Immature natural killer cell (primary cell): Measurements from ENCODE around the gene TICAM1. TPM values are rescaled to one million over a fixed set of nuclear protein-coding genes. Genes with fewer than 3 reads are reported as not detected.
"Not testable (repeated sequence)": the region's sequence is repeated elsewhere in the genome, so short reads cannot be mapped to it uniquely, and the experiment has no call there.

Source experiments
- DNase-seq, 3 donors: peaks; one replicate each; pipeline ENCODE4 v3.0.0; 2022; ENCODE audit warnings: mixed read lengths in 1 of 3
- H3K27ac Mint-ChIP-seq, 6 donors: one replicate each; pipeline ENCODE4 v1.8.0; 2020; ENCODE audit warnings: mixed read lengths in 6 of 6, mild to moderate bottlenecking in 5 of 6, inconsistent platforms in 4 of 6, moderate library complexity in 3 of 6
- H3K27me3 Mint-ChIP-seq, 3 donors: one replicate each; pipeline ENCODE4 v1.8.0; 2020 to 2021; ENCODE audit warnings: low read depth in 3 of 3, mild to moderate bottlenecking in 3 of 3, mixed read lengths in 3 of 3, moderate library complexity in 3 of 3, inconsistent platforms in 1 of 3
- H3K36me3 Mint-ChIP-seq, 3 donors: one replicate each; pipeline ENCODE4 v1.8.0; 2020; ENCODE audit warnings: mixed read lengths in 3 of 3, inconsistent platforms in 2 of 3, mild to moderate bottlenecking in 2 of 3
- H3K4me1 Mint-ChIP-seq, 2 donors: one replicate each; pipeline ENCODE4 v1.8.0; 2020; ENCODE audit warnings: inconsistent platforms in 2 of 2, mild to moderate bottlenecking in 2 of 2, mixed read lengths in 2 of 2, moderate library complexity in 1 of 2
- H3K4me3 Mint-ChIP-seq, 5 donors: one replicate each; pipeline ENCODE4 v1.8.0; 2020; ENCODE audit warnings: mild to moderate bottlenecking in 5 of 5, mixed read lengths in 5 of 5, inconsistent platforms in 3 of 5, moderate library complexity in 3 of 5
- H3K9me3 Mint-ChIP-seq, 6 donors: one replicate each; pipeline ENCODE4 v1.8.0; 2020; ENCODE audit warnings: mild to moderate bottlenecking in 6 of 6, mixed read lengths in 6 of 6, inconsistent platforms in 4 of 6, moderate library complexity in 3 of 6
- polyA plus RNA-seq, 3 donors: library from polyadenylated mRNA; unstranded; fragments of 300-500 nt; fragmentation: Illumina TruSeq; gene quantifications; one replicate each; pipeline ENCODE4 v1.2.3, GENCODE V29; 2021

Gene TICAM1
- polyA plus RNA-seq, 3 donors from 2014 or later, result 3.3 to 15.7 (median 4.5) TPM

DNA sequence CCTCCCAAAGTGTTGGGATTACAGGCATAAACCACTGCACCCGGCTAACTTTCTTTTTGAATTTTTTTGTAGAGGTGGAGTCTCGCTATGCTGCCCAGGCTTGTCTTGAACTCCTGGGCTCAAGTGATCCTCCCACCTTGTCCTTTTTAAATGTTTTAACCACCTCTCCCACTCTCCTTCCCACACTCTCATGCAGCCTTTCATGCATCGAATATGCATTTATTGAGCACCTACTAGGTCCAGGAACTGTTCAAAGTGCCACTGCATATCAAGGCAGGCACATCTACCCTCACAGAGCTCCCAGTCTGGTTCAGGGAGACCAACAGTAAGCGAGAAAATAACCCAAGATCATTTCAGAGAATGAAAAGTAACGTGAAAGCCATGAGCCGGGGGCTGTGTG, 1.2 kb downstream of the TICAM1 start:
- Mint-ChIP-seq H3K9me3 (no peaks in the 10 kb centered on the region), H3K4me1 (peaks cover 29 to 32% of the 10 kb centered on the region in 2 donors), H3K36me3 (no peaks in the 10 kb centered on the region), H3K27ac (peak overlapping the region; percentile 77 to 95 (median 88)), H3K27me3 (peaks cover 2 to 11% (median 3%) of the 10 kb centered on the region in 3 donors), H3K4me3 (peak overlapping the region; percentile 81 to 92 (median 90))
- DNase-seq, result no peak

DNA sequence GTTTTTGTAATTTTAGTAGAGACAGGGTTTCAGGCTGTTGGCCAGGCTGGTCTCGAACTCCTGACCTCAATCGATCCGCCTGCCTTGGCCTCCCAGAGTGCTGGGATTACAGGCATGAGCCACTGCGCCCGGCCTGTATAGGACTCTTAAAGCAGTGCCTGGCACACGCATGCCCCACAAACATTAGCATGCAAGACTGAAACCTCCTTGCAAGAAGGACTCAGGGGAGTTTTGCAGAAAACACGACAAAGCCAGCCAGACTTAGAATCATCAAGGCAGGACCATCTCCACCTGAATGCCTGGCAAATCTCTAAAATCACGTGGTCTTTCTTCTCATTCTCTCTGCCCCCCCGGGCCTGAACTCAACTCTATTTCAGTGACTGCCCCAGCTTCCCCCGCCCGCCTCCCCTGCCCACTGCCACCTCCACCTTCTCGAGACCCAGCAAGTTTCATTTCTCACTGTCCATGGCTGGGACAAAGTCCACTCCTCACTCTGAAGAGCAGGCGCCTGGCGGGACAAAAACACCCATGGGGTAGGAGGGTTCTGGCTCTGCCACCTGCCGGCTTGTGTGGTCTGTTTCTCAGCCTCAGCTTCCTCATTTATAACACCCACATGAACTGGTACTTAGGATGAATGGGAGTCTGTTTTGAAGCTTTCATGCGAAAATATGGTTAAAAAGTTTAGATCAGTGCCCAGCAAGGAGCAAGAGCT, 2.4 kb downstream of the TICAM1 start:
- Mint-ChIP-seq H3K4me3 (peak overlapping the region; percentile 50 to 75 (median 72)), H3K9me3 (no peaks in the 10 kb centered on the region), H3K4me1 (peaks cover 29 to 32% of the 10 kb centered on the region in 2 donors), H3K27me3 (peaks cover 2 to 11% (median 3%) of the 10 kb centered on the region in 3 donors), H3K36me3 (no peaks in the 10 kb centered on the region), H3K27ac (peak overlapping the region; percentile 53 to 84 (median 78))
- DNase-seq, result peak in 1 of 3 donors; percentile 9

DNA sequence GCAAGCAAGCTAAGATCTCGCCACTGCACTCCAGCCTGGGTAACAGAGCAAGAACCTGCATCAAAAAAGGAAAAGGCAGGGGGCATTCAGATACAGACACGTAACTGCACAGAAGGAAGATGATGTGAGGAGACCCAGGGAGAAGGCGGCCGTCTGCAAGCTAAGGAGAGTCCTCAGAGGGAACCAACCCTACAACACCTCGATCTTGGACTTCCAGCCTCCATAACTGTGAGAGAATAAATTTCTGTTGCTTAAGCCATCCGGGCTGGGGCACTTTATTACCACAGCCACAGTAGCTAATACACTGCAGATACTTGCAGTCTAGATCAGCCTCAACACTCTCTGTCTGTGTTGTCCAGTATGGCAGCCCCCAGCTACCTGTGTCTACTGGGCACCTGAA, 7.9 kb downstream of the TICAM1 start:
- peaks cover 0 to 1% (median 0%) of the 10 kb centered on the region in 3 donors for H3K27me3 Mint-ChIP-seq
- H3K27ac Mint-ChIP-seq, result peak overlapping the region in 2 of 6 donors; percentile 17 to 70
- peaks cover 0 to 3% (median 0%) of the 10 kb centered on the region in 3 donors for H3K36me3 Mint-ChIP-seq
- peaks cover 4 to 5% of the 10 kb centered on the region in 2 donors for H3K4me1 Mint-ChIP-seq
- no peaks in the 10 kb centered on the region for H3K9me3 Mint-ChIP-seq
- no peak for DNase-seq
- no peak overlapping the region for H3K4me3 Mint-ChIP-seq

DNA sequence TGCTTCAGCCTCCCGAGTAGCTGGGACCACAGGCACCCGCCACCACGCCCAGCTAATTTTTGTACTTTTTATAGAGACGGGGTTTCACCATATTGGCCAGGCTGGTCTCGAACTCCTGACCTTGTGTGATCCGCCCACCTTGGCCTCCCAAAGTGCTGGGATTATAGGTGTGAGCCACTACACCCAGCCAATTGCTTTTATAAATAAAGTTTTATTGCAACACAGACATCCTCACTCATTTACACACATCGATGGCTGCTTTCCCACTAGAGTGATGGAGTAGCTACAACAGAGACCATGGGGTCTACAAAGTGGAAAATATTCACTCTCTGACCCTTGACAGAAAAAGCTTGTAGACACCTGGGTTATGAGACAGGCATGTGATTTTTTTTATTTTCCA, 9.2 kb downstream of the TICAM1 start:
- H3K9me3 Mint-ChIP-seq, DNase-seq, H3K4me1 Mint-ChIP-seq, H3K36me3 Mint-ChIP-seq, H3K27ac Mint-ChIP-seq, H3K4me3 Mint-ChIP-seq, H3K27me3 Mint-ChIP-seq: not testable (repeated sequence)

DNA sequence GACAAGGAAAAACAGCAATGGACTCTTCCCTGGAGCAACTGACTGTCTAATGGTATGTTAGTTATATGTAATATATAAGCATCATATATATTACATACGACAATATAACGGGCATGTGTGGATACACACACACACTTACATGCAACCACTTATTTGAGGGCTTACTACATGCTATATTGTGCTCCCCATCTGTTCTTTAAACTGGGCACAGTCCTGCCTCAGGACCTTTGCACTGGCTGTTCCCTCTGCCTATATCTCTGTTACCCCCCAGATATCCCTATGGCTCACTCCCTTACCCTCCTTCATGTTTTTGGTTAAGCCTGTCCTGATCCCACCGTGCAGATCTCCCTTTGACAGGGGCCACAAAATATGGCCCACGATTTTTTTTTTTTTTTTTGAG, 10.2 kb downstream of the TICAM1 start:
- Mint-ChIP-seq H3K36me3 (peaks cover 0 to 3% (median 0%) of the 10 kb centered on the region in 3 donors), H3K27ac (no peak overlapping the region), H3K4me1 (peaks cover 0 to 2% of the 10 kb centered on the region in 2 donors), H3K9me3 (no peaks in the 10 kb centered on the region), H3K27me3 (peaks cover 0 to 3% (median 0%) of the 10 kb centered on the region in 3 donors), H3K4me3 (no peak overlapping the region)
- DNase-seq, result no peak

DNA sequence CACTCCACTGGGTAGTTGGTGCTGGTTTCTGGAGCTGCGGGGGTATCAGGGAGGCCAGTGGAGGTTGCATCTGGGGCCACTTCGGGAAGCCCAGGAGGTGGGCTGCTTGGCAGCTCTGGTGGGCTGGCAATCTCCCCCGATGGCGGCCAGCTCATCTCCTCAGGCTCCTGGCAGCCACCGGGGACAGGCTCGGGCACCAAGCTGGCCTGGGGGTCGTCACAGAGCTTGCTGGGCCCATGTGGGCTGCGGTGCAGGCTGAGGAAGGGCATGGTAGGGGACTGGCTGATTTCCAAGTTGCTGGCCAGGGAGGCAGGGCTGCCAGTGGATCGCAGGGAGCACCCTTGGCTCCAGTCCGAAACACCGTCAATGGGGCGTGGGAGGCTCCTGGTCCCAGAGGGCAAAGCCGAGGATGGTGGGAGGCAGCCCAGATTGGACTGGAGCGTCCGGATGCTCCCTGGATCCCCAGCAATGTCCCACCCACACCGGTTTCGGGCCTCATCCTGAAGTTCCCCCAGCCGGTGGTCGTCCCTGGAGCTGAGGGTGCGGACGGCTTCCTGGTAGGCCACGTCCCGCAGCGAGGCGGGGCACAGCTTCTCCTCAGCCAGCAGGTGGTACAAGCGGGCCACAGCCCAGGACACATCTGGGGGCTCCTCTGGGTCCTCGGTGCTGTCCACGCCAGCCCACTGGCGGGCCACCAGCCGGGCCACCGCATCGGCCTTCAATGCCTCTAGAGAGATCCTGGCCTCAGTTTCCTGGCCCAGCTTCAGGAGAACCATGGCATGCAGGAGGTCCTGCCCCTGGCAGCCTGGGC, 13.8 kb downstream of the TICAM1 start:
- Mint-ChIP-seq H3K9me3 (no peaks in the 10 kb centered on the region), H3K27me3 (peaks cover 0 to 3% (median 0%) of the 10 kb centered on the region in 3 donors), H3K4me1 (peaks cover 14% of the 10 kb centered on the region in 2 donors), H3K36me3 (peaks cover 0 to 3% (median 0%) of the 10 kb centered on the region in 3 donors), H3K4me3 (no peak overlapping the region), H3K27ac (no peak overlapping the region)
- DNase-seq, result no peak

DNA sequence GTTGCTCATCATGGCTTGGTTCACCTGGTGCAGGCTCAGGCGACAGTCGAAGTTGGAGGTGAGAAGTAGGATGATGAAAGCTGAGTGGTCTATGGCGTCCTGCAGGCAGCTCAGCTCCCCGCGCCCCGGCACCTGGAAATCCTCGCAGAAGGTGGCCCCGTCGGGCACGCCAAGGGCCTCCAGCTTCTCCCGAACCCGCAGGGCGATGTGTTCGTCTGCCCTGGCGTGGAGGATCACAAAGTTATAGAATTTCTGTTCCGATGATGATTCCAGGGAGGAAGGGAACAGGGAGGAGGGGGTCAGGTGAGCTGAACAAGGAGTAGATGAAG, 14.6 kb downstream of the TICAM1 start:
- H3K4me1 Mint-ChIP-seq, result peaks cover 14% of the 10 kb centered on the region in 2 donors
- H3K36me3 Mint-ChIP-seq, result peaks cover 0 to 3% (median 0%) of the 10 kb centered on the region in 3 donors
- DNase-seq, result no peak
- H3K27ac Mint-ChIP-seq, result no peak overlapping the region
- no peak overlapping the region for H3K4me3 Mint-ChIP-seq
- H3K27me3 Mint-ChIP-seq, result peaks cover 0 to 3% (median 0%) of the 10 kb centered on the region in 3 donors
- no peaks in the 10 kb centered on the region for H3K9me3 Mint-ChIP-seq

DNA sequence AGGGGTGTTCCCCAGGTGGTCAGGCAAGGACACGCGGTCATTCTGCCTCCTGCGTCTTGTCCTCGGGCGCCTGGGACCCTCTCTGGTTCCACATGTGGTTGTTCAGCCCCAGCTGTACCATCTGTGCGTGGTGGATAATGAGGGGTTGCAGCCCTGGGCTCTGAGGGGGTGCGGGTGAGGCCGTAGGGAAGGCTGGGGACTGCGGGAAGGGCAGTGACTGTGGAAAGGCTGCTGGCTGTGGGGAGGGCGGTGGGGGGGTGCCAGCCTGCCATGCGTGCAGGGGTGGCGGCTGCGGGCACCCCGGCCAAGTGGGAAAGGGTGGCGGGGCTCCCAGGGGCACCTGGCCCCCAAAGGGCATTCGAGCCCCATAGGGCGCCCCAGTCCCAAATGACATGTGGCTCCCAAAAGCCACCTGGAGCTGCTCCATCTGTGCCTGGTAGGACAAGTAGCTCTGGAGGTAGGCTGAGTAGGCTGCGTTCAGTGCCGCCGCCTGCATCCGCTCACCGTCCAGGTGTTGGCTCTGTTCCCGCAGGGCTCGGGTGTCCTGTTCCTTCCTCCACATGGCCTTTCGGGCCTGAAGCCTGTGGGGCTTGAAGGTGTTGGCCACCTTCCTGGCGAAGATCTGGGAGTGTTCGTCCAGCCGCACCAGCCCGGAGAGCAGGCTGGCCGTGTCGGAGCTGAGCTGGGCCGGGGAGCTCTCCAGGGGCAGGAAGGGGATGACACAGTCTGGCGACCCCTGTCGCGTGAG, 15.1 kb downstream of the TICAM1 start:
- Mint-ChIP-seq H3K27me3 (peaks cover 0 to 5% (median 2%) of the 10 kb centered on the region in 3 donors), H3K27ac (no peak overlapping the region), H3K4me3 (no peak overlapping the region), H3K36me3 (peaks cover 0 to 2% (median 0%) of the 10 kb centered on the region in 3 donors), H3K4me1 (peaks cover 14 to 17% of the 10 kb centered on the region in 2 donors), H3K9me3 (no peaks in the 10 kb centered on the region)
- DNase-seq, result no peak

DNA sequence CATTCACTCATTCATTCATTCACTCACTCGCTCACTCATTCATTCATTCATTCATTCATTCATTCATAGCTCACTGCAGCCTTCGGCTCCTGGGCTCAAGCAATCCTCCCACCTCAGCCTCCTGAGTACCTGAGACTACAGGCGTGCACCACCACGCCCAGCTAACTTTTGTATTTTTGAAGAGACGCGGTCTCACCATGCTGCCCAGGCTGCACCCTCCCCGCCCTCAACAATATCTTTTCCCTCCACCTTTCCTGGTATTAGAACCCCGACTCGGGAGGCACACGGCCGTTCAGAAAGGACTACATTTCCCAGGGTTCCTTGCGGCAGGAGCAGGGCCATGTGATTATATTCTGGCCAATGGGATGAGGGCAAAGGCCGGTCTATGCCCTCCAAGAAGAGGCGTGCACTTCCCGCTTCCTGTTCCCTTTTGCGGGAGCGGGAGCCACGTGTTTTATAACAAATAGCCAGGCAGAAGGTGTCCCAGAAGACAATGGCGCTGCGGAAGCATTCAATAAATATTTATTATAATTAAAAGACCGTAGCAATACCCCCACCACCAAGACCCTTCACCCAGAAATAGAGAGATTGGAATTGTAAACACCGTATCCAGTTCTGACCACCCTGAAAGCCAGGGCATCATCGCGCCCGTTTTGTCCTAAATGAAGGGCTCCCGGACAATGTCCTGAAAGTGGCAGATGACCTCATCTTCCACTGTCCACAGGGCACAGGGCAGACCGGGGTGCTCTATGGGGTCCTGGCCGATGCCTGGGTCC, 15.9 kb downstream of the TICAM1 start:
- H3K4me3 Mint-ChIP-seq, result peak overlapping the region; percentile 75 to 91 (median 85)
- no peaks in the 10 kb centered on the region for H3K9me3 Mint-ChIP-seq
- H3K27me3 Mint-ChIP-seq, result peaks cover 0 to 5% (median 2%) of the 10 kb centered on the region in 3 donors
- DNase-seq, result peak; percentile 69 to 73 (median 71)
- H3K4me1 Mint-ChIP-seq, result peaks cover 14 to 17% of the 10 kb centered on the region in 2 donors
- peak overlapping the region; percentile 70 to 90 (median 82) for H3K27ac Mint-ChIP-seq
- H3K36me3 Mint-ChIP-seq, result no peaks in the 10 kb centered on the region

DNA sequence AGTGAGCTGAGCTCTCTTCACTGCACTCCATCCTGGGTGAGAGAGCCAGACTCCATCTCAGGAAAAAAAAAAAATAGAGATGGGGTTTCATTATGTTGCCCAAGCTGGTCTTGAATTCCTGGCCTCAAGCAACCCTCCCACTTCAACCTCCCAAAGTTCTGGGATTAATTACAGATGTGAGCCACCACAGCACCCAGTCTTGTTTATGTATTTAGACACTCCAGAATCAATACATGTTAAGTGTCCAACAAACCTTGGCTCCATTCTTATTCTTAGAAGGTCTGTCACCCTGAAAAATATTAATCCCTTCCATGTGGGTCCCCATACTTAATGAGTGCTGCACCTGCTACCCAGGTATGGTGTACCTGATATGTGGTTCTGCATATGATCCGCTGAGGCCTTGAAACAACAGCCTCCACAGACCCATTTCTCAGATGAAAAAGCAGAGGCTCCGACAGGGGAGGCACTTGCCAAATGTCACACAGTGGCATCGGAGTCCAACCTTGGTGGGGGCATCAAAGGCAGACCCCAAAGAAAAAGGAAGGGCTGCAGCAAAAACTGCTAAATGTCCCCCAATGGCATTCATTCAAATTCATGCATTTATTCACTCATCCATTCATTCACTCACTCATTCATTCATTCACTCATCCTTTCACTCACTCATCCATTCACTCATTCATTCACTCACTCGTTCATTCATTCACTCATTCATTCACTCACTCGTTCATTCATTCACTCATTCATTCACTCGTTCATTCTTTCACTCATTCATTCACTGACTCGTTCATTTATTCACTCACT, 16.7 kb downstream of the TICAM1 start:
- no peak for DNase-seq
- Mint-ChIP-seq H3K4me3 (peak overlapping the region in 2 of 5 donors; percentile 78 to 85), H3K27me3 (peaks cover 0 to 5% (median 2%) of the 10 kb centered on the region in 3 donors), H3K27ac (peak overlapping the region in 3 of 6 donors; percentile 38 to 83 (median 58)), H3K36me3 (no peaks in the 10 kb centered on the region), H3K9me3 (no peaks in the 10 kb centered on the region), H3K4me1 (peaks cover 14 to 17% of the 10 kb centered on the region in 2 donors)

DNA sequence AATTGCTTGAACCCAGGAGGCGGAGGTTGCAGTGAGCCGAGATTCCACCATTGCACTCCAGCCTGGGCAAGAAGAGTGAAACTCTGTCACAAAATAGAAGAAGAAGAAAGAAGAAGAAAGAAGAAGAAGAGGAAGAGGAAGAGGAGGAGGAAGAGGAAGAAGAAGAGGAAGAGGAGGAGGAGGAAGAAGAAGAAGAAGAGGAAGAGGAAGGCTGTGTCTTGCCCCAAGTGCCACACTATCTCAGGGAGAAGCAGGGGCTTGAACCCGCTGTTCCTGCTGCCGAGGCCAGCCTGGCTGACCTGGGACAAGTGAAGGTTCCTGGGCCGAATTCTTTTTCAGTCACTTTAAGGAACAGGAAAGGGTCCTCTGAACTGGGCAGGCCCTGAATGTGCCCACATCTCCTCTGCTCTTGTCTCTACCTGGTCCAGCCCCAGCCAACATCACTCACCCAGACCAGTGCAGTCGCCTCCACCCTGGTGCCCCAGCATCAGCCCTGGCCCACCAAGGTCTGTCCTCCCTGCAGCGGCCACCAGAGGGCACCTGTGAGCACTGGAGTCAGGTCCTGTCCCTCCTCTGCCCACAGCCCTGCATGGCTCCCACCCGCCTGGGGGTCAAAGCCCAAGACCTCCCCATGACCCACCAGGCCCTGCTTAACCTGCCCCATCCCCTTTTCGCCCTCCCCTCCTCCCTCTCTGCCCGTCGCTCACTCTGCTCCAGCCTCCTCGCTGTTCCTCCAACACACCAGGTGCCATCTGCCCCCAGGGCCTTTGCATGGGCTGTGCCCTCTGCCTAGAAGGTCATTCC, 20.0 kb downstream of the TICAM1 start:
- Mint-ChIP-seq H3K9me3 (no peaks in the 10 kb centered on the region), H3K27ac (peak overlapping the region in 2 of 6 donors; percentile 21 to 25), H3K36me3 (no peaks in the 10 kb centered on the region), H3K4me1 (peaks cover 14 to 15% of the 10 kb centered on the region in 2 donors), H3K4me3 (no peak overlapping the region), H3K27me3 (peaks cover 0 to 6% (median 2%) of the 10 kb centered on the region in 3 donors)
- peak; percentile 77 to 82 (median 78) for DNase-seq

DNA sequence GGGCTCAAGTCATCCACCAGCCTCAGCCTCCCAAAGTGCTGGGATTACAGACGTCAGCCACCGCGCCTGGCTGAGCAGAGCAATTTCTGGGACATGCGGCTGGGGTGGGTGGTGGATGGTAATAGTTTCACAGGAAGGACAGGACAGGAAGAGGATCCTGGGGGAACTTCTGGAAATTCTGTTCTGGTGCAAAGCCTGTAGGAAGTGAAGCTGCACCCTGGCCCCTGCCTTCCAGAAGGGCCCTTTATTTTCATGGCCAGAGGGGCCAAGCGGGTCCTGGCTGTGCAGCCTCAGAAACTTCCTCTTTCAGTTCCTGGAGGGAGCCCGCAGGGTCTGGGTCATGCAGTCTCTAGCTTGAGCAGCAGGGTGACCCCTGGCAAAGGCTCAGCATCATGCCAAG, 24.3 kb downstream of the TICAM1 start:
- no peak overlapping the region for H3K4me3 Mint-ChIP-seq
- H3K9me3 Mint-ChIP-seq, result no peaks in the 10 kb centered on the region
- H3K27me3 Mint-ChIP-seq, result peaks cover 0 to 6% (median 2%) of the 10 kb centered on the region in 3 donors
- peaks cover 0 to 5% of the 10 kb centered on the region in 2 donors for H3K4me1 Mint-ChIP-seq
- no peaks in the 10 kb centered on the region for H3K36me3 Mint-ChIP-seq
- DNase-seq, result no peak
- no peak overlapping the region for H3K27ac Mint-ChIP-seq
